ENCODE data around the gene TPPP2. TPM values are rescaled to one million over a fixed set of nuclear protein-coding genes. Genes with fewer than 3 reads are reported as not detected.
A peak's percentile ranks its signal among the peaks of the same experiment; 100 is the strongest.

Gene TPPP2
- total RNA-seq, 4 donors from 2014 or later: 0.22 to 2.3 (median 1.1) TPM

DNA sequence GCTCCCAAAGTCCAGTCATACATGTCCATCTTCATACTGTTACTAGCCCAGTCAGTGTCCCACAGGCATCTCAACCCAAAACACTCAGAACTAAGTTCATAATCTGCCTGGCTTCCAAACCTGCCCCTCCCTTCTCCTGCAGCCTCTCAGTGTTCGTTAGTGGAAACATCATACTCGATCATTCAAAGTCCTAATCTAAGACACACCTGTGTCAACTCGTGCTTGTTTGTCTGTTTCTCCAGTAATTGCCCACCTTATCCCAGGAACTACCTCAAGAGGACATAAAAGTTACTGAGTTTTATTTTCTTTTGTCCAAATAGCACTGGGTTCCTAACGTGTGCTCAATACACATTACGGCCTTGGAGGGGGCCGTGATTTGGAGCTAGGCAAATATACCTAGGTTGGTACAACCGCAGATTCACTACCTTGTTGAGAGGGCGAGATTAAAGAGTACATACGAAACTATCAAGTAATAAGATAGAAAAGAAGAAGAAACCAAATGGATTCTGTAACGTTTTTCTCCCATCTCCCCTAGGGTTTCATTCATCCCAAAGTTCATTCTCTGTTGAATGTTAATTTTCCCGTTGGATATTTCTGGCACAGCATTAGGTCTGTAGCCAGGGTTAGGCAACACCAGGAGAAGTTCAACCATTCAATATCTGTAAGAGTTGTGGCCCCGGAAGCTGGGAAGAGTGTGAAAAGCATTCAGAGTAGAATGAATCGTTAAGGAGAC is 30.8 kb downstream of the TPPP2 start:
- no peak overlapping the region for H3K4me3 ChIP-seq
- TF ChIP-seq, protein P1, sequence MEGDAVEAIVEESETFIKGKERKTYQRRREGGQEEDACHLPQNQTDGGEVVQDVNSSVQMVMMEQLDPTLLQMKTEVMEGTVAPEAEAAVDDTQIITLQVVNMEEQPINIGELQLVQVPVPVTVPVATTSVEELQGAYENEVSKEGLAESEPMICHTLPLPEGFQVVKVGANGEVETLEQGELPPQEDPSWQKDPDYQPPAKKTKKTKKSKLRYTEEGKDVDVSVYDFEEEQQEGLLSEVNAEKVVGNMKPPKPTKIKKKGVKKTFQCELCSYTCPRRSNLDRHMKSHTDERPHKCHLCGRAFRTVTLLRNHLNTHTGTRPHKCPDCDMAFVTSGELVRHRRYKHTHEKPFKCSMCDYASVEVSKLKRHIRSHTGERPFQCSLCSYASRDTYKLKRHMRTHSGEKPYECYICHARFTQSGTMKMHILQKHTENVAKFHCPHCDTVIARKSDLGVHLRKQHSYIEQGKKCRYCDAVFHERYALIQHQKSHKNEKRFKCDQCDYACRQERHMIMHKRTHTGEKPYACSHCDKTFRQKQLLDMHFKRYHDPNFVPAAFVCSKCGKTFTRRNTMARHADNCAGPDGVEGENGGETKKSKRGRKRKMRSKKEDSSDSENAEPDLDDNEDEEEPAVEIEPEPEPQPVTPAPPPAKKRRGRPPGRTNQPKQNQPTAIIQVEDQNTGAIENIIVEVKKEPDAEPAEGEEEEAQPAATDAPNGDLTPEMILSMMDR (IDR thresholded peaks at IDR 0.05 in 4 of 5, conservative IDR thresholded peaks at IDR 0.05 in 1 of 5): no peak
- no peak for TF ChIP-seq POLR2A (IDR thresholded peaks at IDR 0.05)
- H3K9me3 ChIP-seq: no peaks in the 10 kb centered on the region
- no peak overlapping the region for H3K27ac ChIP-seq
- no peaks in the 10 kb centered on the region for H3K27me3 ChIP-seq
- no peaks in the 10 kb centered on the region for H3K36me3 ChIP-seq
- in situ Hi-C loops (cut with MboI; ENCODE audit: low sequenced_read_pairs in 4 of 4): loop anchor here in 1 of 4 donors (25.0 kb wide), 1 partner anchor 373 kb away; the partner anchor contains the start of genes ANG and RNASE4
- DNase-seq: no peak
- no peaks in the 10 kb centered on the region for H3K4me1 ChIP-seq
- intact Hi-C loops (cut with DNase I; ENCODE audit: low total_unique reads): no loop called here
- no peak for ATAC-seq

DNA sequence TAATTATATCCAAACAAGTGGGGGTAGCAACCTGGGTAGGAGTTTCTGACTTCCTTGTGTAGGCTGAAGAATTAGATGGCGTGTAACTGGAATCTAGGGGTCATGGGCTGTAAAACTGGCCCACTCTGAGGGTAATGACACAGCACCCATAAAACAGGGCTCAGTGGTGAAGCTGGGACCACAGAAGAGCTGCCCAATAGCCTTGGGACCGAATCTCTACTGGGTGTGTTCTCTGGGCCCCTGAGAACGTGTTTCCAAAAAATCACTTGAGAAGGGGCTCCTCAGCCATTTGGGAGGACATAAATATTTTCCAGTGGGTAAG is 31.3 kb downstream of the TPPP2 start:
- Histone ChIP-seq H3K27me3 (no peaks in the 10 kb centered on the region), H3K9me3 (no peaks in the 10 kb centered on the region), H3K27ac (no peak overlapping the region), H3K4me1 (no peaks in the 10 kb centered on the region), H3K4me3 (no peak overlapping the region), H3K36me3 (no peaks in the 10 kb centered on the region)
- in situ Hi-C loops (cut with MboI; ENCODE audit: low sequenced_read_pairs in 4 of 4) (loop anchor here in 1 of 4 donors (25.0 kb wide), 1 partner anchor 374 kb away; the partner anchor contains the start of genes ANG and RNASE4), intact Hi-C loops (cut with DNase I; ENCODE audit: low total_unique reads) (no loop called here)
- ATAC-seq: no peak
- TF ChIP-seq POLR2A (IDR thresholded peaks at IDR 0.05): no peak
- TF ChIP-seq, protein P1 (IDR thresholded peaks at IDR 0.05 in 4 of 5, conservative IDR thresholded peaks at IDR 0.05 in 1 of 5): no peak
- DNase-seq: no peak

DNA sequence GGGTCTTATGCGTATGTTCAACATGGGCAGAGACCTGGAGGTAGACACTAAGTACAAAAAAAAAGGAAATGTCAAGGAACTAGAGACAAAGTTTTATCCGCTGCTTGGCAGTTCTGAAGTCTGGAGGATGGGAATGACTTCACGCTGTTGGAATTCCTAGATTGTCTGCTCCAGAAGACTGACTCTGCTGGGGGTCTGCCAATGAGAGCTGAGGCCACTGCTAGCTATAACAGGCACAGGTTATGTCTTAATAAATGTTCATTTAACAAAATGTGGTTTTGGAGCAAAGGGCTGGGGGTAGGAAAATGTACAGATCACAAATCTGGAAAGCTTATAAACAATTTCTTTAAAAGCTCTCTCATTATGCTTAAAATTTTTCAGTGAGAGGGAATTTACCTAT is 33.5 kb downstream of the TPPP2 start:
- peak; percentile 73 to 81 for ATAC-seq
- no peaks in the 10 kb centered on the region for H3K9me3 ChIP-seq
- no peaks in the 10 kb centered on the region for H3K36me3 ChIP-seq
- H3K4me3 ChIP-seq: no peak overlapping the region
- peaks cover under 1 to 1% of the 10 kb centered on the region in 2 donors for H3K4me1 ChIP-seq
- no peaks in the 10 kb centered on the region for H3K27me3 ChIP-seq
- in situ Hi-C loops (cut with MboI; ENCODE audit: low sequenced_read_pairs in 4 of 4): loop anchor here in 1 of 4 donors (25.0 kb wide), 1 partner anchor 376 kb away; the partner anchor contains the start of genes ANG and RNASE4
- TF ChIP-seq, protein P1 (IDR thresholded peaks at IDR 0.05 in 4 of 5, conservative IDR thresholded peaks at IDR 0.05 in 1 of 5): no peak
- TF ChIP-seq POLR2A (IDR thresholded peaks at IDR 0.05): no peak
- peak in 1 of 2 donors; percentile 42 for DNase-seq
- intact Hi-C loops (cut with DNase I; ENCODE audit: low total_unique reads): no loop called here
- H3K27ac ChIP-seq: no peak overlapping the region

DNA sequence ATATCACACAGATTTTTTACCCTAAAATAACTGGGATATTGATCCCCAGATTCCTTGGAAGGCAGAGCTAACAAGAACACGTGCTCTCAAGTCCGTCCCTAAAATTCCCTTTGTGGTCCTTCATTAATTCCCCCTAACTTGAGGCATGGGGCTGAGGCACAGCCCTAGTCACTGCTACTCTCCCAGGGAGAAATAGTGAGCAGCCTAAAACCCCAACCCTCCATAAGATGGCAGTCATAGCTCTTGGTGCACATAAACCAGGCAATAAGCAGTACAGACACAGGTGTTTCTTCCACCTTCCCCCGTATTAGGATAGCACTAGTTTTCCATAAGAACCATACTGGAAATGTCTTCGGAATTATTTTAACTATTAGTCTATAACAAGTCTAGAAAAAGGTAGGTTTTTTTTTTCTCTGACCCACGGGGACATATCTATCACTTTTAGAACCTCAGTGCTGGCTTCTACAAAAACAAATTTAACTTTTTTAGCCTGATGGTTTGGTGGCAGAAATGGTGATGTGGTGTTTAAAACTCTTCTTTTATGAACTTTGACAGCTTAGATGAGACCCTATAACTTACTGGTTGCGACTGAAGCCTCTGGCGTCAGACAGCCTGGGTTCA is 37.0 kb downstream of the TPPP2 start:
- Histone ChIP-seq H3K27ac (no peak overlapping the region), H3K4me3 (no peak overlapping the region), H3K27me3 (no peaks in the 10 kb centered on the region), H3K9me3 (no peaks in the 10 kb centered on the region), H3K4me1 (peaks cover 13 to 28% of the 10 kb centered on the region in 2 donors), H3K36me3 (no peaks in the 10 kb centered on the region)
- in situ Hi-C loops (cut with MboI; ENCODE audit: low sequenced_read_pairs in 4 of 4): loop anchor here in 2 of 4 donors (5.0 to 25.0 kb wide), 3 partner anchors 35 to 380 kb away; partner anchors contain the start of genes ANG (in 1 of the 2), RNASE4 (in 1 of the 2) and TMEM253 (in 1 of the 2)
- TF ChIP-seq, protein P1 (IDR thresholded peaks at IDR 0.05 in 4 of 5, conservative IDR thresholded peaks at IDR 0.05 in 1 of 5): no peak
- TF ChIP-seq POLR2A (IDR thresholded peaks at IDR 0.05): no peak
- intact Hi-C loops (cut with DNase I; ENCODE audit: low total_unique reads): no loop called here
- ATAC-seq (no peak), DNase-seq (no peak)

All from gastrocnemius medialis (tissue), 4 donors.